Measurements from ENCODE around the gene GLYATL3. TPM values are rescaled to one million over a fixed set of nuclear protein-coding genes. Genes with fewer than 3 reads are reported as not detected.
A peak's percentile ranks its signal among the peaks of the same experiment; 100 is the strongest.
"Not testable (repeated sequence)": the region's sequence is repeated elsewhere in the genome, so short reads cannot be mapped to it uniquely, and the experiment has no call there.

Gene GLYATL3
- total RNA-seq (2014; rRNA removed; shearing (Covaris generic)): not detected in 2 replicates

DNA sequence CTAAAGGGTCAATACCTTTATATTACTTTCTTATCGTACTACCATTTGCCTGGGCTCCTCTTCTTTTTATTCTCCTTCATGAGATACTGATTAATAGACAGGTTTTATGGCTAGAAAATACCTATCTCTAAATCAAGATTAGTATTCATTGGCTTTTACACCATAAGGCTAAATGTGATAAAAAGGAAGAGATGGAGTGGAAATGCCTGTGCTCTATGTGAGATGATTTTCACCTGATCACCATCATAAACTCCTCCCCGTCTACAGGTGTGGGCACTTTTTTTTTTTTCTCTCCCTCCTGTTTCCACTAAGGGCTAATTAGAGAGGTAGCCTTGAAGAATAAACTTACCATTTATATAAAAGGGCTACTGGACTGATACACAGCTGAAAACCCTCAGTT, at the start of gene GLYATL3:
Gene GLYATL3, plus strand, starts transcription at position 301 of the 400 bp plus-strand sequence. CDS start 12,068 bp downstream, outside the sequence.
- DNase-seq (ENCODE audit: low read depth in 1 of 2, low spot score in 2 of 2): no peak
- Histone ChIP-seq H3K4me1 (replicated peaks) (no peaks in the 10 kb centered on the region), H3K9me3 (replicated peaks) (no peaks in the 10 kb centered on the region), H3K27me3 (replicated peaks) (peaks cover 17% of the 10 kb centered on the region), H3K4me3 (no peak within 1 kb of the TSS), H3K27ac (no peak within 1 kb of the TSS), H3K36me3 (no peaks in the 10 kb centered on the region)

DNA sequence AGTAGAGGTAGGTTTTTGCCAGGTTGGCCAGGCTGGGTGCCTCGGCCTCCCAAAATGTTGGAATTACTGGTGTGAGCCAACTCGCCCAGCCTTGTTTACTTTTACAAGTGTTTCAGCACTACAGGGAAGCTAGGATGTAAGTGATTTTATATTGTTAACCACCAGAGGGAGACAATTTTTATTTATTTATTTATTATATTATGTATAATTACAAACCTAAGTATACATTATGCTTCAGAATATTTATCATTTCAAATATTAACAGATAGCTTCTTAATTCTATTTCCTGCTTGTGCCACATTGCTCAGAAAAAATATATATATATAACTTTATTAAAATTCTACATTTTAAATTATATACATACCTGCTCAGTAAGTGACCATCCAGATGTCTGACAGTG, 46.5 kb upstream of the GLYATL3 start:
- no peak for DNase-seq (ENCODE audit: low read depth in 1 of 2, low spot score in 2 of 2)
- no peak overlapping the region for H3K4me3 ChIP-seq
- peaks cover 17% of the 10 kb centered on the region for H3K36me3 ChIP-seq
- no peaks in the 10 kb centered on the region for H3K27me3 ChIP-seq (replicated peaks)
- H3K4me1 ChIP-seq (replicated peaks): no peaks in the 10 kb centered on the region
- H3K27ac ChIP-seq: no peak overlapping the region
- no peaks in the 10 kb centered on the region for H3K9me3 ChIP-seq (replicated peaks)

DNA sequence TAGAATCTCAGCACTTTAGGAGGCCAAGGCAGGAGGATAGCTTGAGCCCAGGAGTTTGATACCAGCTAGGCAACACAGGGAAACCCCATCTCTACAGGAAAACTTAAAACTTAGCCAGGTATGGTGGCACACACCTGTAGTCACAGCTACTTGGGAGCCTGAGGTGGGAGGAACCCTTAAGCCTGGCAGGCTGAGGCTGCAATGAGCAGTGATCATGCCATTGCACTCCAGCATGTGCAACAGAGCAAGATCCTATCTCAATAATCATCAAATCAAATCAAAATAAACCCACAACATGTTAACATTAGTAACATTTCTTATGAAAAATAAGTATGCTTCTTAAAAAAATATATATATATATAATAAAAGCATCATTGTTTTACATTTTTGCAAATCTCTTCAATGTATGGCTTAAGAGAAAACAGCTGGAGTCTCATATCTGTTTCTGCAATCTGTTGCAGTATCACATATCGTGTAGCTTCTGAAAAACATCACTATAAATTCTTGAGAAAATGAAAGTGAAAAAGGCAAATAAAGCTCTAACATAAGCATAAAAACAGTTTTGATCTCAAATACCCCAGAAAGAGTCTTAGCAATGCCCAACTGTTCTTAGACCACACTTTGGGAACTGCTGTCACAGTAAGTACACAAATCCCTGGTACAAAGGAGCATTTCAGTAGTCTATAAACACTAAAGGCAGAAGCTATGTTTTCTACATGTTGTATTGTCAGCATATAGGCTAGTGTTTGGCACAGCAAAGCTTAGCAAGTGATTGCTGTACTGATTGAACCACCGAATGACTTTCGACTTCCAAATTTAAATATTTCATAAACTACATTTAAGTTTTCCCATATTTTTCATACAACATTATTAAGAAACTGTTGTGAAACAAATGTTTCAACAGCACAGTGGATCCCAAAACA, 44.7 kb upstream of the GLYATL3 start:
- Histone ChIP-seq H3K4me1 (replicated peaks) (no peaks in the 10 kb centered on the region), H3K36me3 (peaks cover 6% of the 10 kb centered on the region; the same call in 1 of the 2 replicates), H3K9me3 (replicated peaks) (no peaks in the 10 kb centered on the region), H3K27ac (no peak overlapping the region), H3K27me3 (replicated peaks) (no peaks in the 10 kb centered on the region), H3K4me3 (no peak overlapping the region)
- DNase-seq (ENCODE audit: low read depth in 1 of 2, low spot score in 2 of 2): no peak

DNA sequence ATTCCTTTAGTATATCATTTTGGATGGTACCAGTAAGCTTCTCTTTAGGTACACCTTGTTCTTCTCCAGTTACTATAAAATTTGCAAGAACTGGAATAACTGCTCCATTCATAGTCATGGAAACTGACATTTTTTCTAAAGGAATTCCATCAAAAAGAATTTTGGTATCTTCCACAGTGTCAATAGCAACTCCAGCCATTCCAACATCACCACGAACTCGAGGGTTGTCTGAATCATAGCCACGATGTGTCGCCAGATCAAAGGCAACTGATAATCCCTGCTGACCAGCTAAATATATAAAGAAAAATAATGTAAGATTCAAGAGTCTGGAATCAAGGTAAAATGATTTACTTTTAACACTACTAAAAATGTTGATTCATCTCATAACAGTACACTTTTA, 42.0 kb upstream of the GLYATL3 start:
- H3K9me3 ChIP-seq (replicated peaks): no peaks in the 10 kb centered on the region
- no peak for DNase-seq (ENCODE audit: low read depth in 1 of 2, low spot score in 2 of 2)
- H3K27ac ChIP-seq: no peak overlapping the region
- peaks cover 4% of the 10 kb centered on the region; the same call in 1 of the 2 replicates for H3K4me1 ChIP-seq (replicated peaks)
- no peak overlapping the region for H3K4me3 ChIP-seq
- peaks cover 6% of the 10 kb centered on the region; the same call in 1 of the 2 replicates for H3K36me3 ChIP-seq
- no peaks in the 10 kb centered on the region for H3K27me3 ChIP-seq (replicated peaks)

DNA sequence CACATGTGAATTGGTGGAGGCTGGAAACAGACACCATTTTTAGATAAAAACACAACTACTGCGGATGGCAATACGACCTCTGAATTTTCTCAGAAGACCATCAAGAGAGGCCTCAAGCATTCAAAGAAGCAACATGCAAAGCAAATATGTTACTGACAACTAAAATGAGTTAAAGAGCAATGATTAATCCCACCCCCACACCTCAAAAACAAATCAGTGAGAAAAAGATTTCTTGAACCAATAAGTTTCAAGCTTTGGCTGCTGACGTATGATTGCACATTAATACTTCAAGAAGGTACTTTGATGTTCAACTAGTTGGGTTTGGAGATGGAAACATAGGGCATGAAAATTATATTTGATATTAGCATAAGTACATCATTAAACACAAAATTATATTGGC, 37.7 kb upstream of the GLYATL3 start:
- H3K4me1 ChIP-seq (replicated peaks): peaks cover 12% of the 10 kb centered on the region; the same call in 1 of the 2 replicates
- H3K9me3 ChIP-seq (replicated peaks): no peaks in the 10 kb centered on the region
- no peaks in the 10 kb centered on the region for H3K27me3 ChIP-seq (replicated peaks)
- peak overlapping the region; percentile 63 for H3K4me3 ChIP-seq
- H3K36me3 ChIP-seq: 0 out of 2 replicates have a peak, but pooled peaks cover under 1% of the 10 kb centered on the region
- H3K27ac ChIP-seq: no peak overlapping the region
- no peak for DNase-seq (ENCODE audit: low read depth in 1 of 2, low spot score in 2 of 2)

DNA sequence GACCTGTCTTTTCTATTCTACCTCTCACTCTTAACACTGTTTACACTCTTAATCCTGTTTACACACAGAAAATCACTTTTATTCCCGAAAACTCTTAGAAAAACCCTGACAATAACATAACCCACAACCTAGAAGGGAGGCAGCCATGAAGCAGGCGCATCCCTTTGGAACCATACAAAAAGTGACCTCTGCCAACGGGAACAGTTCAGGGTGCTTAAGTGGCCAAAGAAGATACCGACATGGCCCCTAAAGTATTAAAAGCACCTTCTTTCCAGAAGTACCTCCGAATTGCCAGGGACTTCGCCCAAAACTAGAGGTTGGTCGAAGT, 37.2 kb upstream of the GLYATL3 start:
- Histone ChIP-seq H3K4me1 (replicated peaks) (peaks cover 12% of the 10 kb centered on the region; the same call in 1 of the 2 replicates), H3K4me3 (peak overlapping the region; percentile 63), H3K36me3 (no peaks in the 10 kb centered on the region), H3K9me3 (replicated peaks) (no peaks in the 10 kb centered on the region), H3K27me3 (replicated peaks) (no peaks in the 10 kb centered on the region), H3K27ac (peak overlapping the region; percentile 77)
- DNase-seq (ENCODE audit: low read depth in 1 of 2, low spot score in 2 of 2): peak in 1 of 2 experiments; percentile 8

DNA sequence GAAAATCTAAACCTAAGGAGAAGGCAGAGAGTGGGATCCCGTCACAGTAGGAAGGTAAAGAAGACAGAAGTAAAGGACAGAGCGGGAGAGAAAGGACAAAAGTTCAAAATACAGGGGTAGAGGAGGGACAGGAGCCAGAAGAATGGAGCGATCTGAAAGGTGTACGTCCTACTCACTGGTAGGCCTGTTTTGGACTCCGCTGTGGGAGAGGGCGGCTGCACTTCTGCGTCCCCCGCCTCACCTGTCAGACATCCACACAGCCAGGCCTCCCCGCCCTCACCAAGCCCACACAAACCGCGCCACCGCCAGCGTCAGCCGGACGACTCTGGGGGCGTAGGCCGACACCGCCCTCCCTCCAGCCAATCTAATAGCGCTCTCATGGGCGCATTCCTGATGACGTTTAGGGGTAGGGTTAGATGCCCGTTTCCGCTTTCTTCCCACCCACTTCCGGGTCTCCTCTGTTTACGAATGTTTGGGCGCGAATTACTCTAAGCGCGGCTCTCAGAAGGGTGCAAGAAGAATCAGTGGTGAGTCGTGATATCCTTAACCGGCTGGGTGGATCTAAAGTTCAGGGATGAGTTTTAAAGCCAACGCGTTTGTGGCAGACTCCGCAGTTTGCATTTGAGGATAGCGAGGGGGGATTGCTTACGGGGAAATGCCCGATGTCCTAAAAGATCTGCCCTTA, 36.7 kb upstream of the GLYATL3 start, which contains the start of the genes CENPQ and MMUT:
Gene CENPQ, plus strand, starts transcription at position 444 of the 685 bp plus-strand sequence. CDS start 6,807 bp downstream, outside the sequence.
Gene MMUT, minus strand, starts transcription at position 327 of the 685 bp plus-strand sequence. CDS start 3,787 bp downstream, outside the sequence.
- H3K4me3 ChIP-seq: peak within 1 kb of the TSS; percentile 63
- no peaks in the 10 kb centered on the region for H3K36me3 ChIP-seq
- H3K9me3 ChIP-seq (replicated peaks): no peaks in the 10 kb centered on the region
- peak; percentile 89 to 94 for DNase-seq (ENCODE audit: low read depth in 1 of 2, low spot score in 2 of 2)
- H3K27ac ChIP-seq: peak within 1 kb of the TSS; percentile 77
- H3K27me3 ChIP-seq (replicated peaks): no peaks in the 10 kb centered on the region
- H3K4me1 ChIP-seq (replicated peaks): peaks cover 12% of the 10 kb centered on the region; the same call in 1 of the 2 replicates

DNA sequence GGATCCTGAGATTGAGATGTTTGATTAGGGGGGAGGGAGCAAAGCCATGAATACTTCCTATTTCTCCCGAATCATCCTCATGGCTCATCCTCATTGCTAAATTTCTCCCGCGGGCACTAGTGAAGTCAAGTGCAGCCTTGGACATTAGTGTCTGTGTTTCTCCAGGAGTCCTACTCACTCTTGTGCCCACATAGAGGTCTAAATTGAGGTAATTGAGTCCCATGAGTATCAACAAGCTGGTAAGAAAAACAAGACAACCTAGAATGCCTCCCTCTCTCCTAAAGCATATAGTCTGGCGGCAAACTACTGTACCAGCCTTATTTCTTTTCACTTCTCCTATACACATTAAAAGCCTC, 36.1 kb upstream of the GLYATL3 start:
- DNase-seq (ENCODE audit: low read depth in 1 of 2, low spot score in 2 of 2): no peak
- H3K27me3 ChIP-seq (replicated peaks): no peaks in the 10 kb centered on the region
- H3K27ac ChIP-seq: peak overlapping the region; percentile 77
- no peaks in the 10 kb centered on the region for H3K36me3 ChIP-seq
- peaks cover 12% of the 10 kb centered on the region; the same call in 1 of the 2 replicates for H3K4me1 ChIP-seq (replicated peaks)
- peak overlapping the region; percentile 63 for H3K4me3 ChIP-seq
- H3K9me3 ChIP-seq (replicated peaks): no peaks in the 10 kb centered on the region

DNA sequence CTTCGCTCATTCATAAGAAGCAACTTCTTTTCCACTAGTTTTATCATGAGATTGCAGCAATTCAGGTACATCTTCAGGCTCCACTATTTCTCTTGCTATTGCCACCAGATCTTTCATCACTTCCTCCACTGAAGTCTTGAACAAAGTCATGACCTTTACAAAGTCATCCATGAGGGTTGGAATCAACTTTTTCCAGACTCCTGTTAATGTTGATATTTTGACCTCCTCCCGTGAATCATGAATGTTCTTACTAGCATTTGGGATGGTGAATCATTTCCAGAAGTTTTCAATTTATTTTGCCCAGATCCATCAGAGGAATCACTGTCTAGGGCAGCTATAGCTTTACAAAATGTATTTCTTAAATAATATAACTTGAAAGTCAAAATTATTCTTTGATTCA, 35.0 kb upstream of the GLYATL3 start:
- Histone ChIP-seq H3K36me3 (no peaks in the 10 kb centered on the region), H3K4me1 (replicated peaks) (peaks cover 12% of the 10 kb centered on the region; the same call in 1 of the 2 replicates), H3K27ac (no peak overlapping the region), H3K27me3 (replicated peaks) (no peaks in the 10 kb centered on the region), H3K4me3 (no peak overlapping the region), H3K9me3 (replicated peaks) (no peaks in the 10 kb centered on the region)
- no peak for DNase-seq (ENCODE audit: low read depth in 1 of 2, low spot score in 2 of 2)

DNA sequence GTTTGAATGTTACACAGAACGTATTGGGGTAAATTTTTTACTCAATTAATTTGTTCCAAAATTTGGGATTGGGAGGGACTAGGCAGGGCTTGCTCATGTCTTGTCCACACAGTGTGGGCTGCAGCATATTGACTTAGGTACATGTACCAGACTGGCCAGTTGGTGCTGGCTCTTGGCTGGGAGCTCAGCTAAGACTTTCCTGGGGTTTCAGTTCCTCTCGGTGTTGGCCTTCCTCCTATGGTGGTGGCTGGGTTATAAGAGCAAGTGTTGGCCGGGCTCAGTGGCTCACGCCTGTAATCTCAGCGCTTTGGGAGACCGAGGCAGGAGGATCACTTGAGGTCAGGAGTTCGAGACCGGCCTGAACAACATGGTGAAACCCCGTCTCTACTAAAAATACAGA, 31.7 kb upstream of the GLYATL3 start:
- no peak for DNase-seq (ENCODE audit: low read depth in 1 of 2, low spot score in 2 of 2)
- peaks cover 19% of the 10 kb centered on the region for H3K36me3 ChIP-seq
- no peak overlapping the region for H3K27ac ChIP-seq
- no peaks in the 10 kb centered on the region for H3K27me3 ChIP-seq (replicated peaks)
- 0 out of 2 replicates have a peak, but pooled peaks cover 8% of the 10 kb centered on the region for H3K4me1 ChIP-seq (replicated peaks)
- H3K4me3 ChIP-seq: no peak overlapping the region
- H3K9me3 ChIP-seq (replicated peaks): no peaks in the 10 kb centered on the region

DNA sequence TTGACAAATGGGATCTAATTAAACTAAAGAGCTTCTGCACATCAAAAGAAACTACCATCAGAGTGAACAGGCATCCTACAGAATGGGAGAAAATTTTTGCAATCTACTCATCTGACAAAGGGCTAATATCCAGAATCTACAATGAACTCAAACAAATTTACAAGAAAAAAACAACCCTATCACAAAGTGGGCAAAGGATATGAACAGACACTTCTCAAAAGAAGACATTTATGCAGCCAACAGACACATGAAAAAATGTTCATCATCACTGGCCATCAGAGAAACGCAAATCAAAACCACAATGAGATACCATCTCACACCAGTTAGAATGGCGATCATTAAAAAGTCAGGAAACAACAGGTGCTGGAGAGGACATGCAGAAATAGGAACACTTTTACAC, 23.2 kb upstream of the GLYATL3 start:
- H3K4me1 ChIP-seq (replicated peaks); H3K27me3 ChIP-seq (replicated peaks); H3K9me3 ChIP-seq (replicated peaks); H3K27ac ChIP-seq; DNase-seq (ENCODE audit: low read depth in 1 of 2, low spot score in 2 of 2); H3K4me3 ChIP-seq: not testable (repeated sequence)
- H3K36me3 ChIP-seq: peaks cover 26% of the 10 kb centered on the region

DNA sequence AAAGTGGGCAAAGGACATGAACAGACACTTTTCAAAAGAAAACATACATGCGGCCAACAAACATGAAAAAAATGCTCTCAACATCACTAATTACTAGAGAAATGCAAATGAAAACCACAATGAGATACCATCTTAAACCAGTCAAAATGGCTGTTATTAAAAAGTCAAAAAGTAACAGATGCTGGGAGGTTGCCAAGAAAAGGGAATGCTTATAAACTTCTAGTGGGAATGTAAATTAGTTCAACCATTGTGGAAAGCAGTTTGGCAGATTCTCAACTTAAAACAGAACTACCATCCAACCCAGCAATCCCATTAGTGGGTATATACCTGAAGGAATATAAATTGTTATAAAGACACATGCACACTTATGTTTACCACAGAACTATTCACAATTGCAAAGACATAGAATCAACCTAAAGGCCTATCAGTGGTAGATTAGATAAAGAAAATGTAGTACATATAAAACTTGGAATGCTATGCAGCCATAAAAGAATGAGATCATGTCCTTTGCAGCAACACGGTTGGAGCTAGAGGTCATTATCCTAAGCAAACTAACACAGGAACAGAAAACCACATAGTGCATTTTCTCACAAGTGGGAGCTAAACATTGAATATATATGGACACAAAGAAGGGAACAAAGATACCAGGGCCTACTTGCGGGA, 20.3 kb upstream of the GLYATL3 start:
- Histone ChIP-seq H3K4me1 (replicated peaks) (no peaks in the 10 kb centered on the region), H3K4me3 (no peak overlapping the region), H3K36me3 (peaks cover 6% of the 10 kb centered on the region), H3K9me3 (replicated peaks) (no peaks in the 10 kb centered on the region), H3K27ac (no peak overlapping the region), H3K27me3 (replicated peaks) (no peaks in the 10 kb centered on the region)
- no peak for DNase-seq (ENCODE audit: low read depth in 1 of 2, low spot score in 2 of 2)

DNA sequence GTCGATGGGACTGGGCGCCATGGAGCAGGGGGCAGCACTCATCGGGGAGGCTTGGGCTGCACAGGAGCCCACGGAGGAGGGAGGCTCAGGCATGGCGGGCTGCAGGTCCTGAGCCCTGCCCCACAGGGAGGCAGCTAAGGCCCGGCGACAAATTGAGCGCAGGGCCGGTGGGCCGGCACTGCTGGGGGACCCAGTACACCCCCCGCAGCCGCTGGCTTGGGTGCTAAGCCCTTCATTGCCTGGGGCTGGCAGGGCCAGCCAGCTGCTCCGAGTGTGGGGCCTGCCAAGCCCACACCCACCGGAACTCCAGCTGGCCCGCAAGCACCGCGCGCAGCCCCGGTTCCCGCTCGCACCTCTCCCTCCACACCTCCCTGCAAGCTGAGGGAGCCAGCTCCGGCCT, 17.9 kb upstream of the GLYATL3 start:
- H3K4me3 ChIP-seq; DNase-seq (ENCODE audit: low read depth in 1 of 2, low spot score in 2 of 2); H3K9me3 ChIP-seq (replicated peaks); H3K27me3 ChIP-seq (replicated peaks); H3K4me1 ChIP-seq (replicated peaks); H3K27ac ChIP-seq: not testable (repeated sequence)
- peaks cover 12% of the 10 kb centered on the region for H3K36me3 ChIP-seq
